Measurements from ENCODE around the gene PCDHGC3. TPM values are rescaled to one million over a fixed set of nuclear protein-coding genes. Genes with fewer than 3 reads are reported as not detected.

Gene PCDHGC3
- total RNA-seq, 2 donors from 2014 or later, result 13.1 to 22.2 TPM

DNA sequence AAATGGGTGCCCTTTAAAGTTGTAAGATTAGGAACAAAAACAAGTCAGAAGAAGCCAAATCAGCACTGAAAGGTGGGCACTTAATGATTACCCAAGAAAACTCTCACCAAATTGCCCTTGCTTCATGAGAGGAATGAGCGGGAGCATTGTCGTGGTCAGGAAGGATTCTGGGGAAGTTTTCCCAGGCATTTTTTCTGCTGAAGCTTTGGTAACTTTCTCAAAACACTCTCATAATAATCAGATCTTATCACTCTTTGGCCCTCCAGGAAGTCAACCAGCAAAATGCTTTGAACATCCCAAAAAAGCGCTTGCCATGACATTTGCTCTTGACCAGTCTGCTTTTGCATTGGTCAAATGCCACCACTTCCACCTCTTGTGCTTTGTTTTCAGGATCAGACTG is 10.4 kb upstream of the PCDHGC3 start:
- no peaks in the 10 kb centered on the region for H3K4me1 ChIP-seq
- no peaks in the 10 kb centered on the region for H3K36me3 ChIP-seq
- H3K4me3 ChIP-seq, result no peak overlapping the region
- intact Hi-C loops (cut with DNase I), result no loop called here
- TF ChIP-seq, protein P1, sequence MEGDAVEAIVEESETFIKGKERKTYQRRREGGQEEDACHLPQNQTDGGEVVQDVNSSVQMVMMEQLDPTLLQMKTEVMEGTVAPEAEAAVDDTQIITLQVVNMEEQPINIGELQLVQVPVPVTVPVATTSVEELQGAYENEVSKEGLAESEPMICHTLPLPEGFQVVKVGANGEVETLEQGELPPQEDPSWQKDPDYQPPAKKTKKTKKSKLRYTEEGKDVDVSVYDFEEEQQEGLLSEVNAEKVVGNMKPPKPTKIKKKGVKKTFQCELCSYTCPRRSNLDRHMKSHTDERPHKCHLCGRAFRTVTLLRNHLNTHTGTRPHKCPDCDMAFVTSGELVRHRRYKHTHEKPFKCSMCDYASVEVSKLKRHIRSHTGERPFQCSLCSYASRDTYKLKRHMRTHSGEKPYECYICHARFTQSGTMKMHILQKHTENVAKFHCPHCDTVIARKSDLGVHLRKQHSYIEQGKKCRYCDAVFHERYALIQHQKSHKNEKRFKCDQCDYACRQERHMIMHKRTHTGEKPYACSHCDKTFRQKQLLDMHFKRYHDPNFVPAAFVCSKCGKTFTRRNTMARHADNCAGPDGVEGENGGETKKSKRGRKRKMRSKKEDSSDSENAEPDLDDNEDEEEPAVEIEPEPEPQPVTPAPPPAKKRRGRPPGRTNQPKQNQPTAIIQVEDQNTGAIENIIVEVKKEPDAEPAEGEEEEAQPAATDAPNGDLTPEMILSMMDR (IDR thresholded peaks at IDR 0.05), result no peak
- H3K27ac ChIP-seq, result no peak overlapping the region
- no peak for DNase-seq
- H3K9ac ChIP-seq (ENCODE audit: low read depth in 2 of 2, low read length in 2 of 2), result no peak overlapping the region
- no peaks in the 10 kb centered on the region for H3K27me3 ChIP-seq
- H3K9me3 ChIP-seq, result no peaks in the 10 kb centered on the region

DNA sequence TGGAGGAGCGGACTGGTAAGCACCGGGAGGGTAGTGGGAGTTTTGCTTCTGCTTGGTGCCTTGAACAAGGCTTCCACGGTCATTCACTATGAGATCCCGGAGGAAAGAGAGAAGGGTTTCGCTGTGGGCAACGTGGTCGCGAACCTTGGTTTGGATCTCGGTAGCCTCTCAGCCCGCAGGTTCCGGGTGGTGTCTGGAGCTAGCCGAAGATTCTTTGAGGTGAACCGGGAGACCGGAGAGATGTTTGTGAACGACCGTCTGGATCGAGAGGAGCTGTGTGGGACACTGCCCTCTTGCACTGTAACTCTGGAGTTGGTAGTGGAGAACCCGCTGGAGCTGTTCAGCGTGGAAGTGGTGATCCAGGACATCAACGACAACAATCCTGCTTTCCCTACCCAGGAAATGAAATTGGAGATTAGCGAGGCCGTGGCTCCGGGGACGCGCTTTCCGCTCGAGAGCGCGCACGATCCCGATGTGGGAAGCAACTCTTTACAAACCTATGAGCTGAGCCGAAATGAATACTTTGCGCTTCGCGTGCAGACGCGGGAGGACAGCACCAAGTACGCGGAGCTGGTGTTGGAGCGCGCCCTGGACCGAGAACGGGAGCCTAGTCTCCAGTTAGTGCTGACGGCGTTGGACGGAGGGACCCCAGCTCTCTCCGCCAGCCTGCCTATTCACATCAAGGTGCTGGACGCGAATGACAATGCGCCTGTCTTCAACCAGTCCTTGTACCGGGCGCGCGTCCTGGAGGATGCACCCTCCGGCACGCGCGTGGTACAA is 556 bp downstream of the PCDHGC3 start:
- Histone ChIP-seq H3K27me3 (no peaks in the 10 kb centered on the region), H3K4me1 (no peaks in the 10 kb centered on the region), H3K9me3 (no peaks in the 10 kb centered on the region), H3K4me3 (peak overlapping the region; percentile 46), H3K9ac (ENCODE audit: low read depth in 2 of 2, low read length in 2 of 2) (peak overlapping the region; percentile 72 to 79), H3K27ac (peak overlapping the region; percentile 55), H3K36me3 (no peaks in the 10 kb centered on the region)
- intact Hi-C loops (cut with DNase I), result loop anchor here (5.0 kb wide), 1 partner anchor 41 kb away; no protein-coding TSS in a partner anchor
- peak; percentile 63 for DNase-seq
- TF ChIP-seq, protein P1 (IDR thresholded peaks at IDR 0.05), result no peak

DNA sequence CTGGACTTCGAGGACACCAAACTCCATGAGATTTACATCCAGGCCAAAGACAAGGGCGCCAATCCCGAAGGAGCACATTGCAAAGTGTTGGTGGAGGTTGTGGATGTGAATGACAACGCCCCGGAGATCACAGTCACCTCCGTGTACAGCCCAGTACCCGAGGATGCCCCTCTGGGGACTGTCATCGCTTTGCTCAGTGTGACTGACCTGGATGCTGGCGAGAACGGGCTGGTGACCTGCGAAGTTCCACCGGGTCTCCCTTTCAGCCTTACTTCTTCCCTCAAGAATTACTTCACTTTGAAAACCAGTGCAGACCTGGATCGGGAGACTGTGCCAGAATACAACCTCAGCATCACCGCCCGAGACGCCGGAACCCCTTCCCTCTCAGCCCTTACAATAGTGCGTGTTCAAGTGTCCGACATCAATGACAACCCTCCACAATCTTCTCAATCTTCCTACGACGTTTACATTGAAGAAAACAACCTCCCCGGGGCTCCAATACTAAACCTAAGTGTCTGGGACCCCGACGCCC is 1.3 kb downstream of the PCDHGC3 start:
- intact Hi-C loops (cut with DNase I), result loop anchor here (5.0 kb wide), 1 partner anchor 40 kb away; no protein-coding TSS in a partner anchor
- no peaks in the 10 kb centered on the region for H3K4me1 ChIP-seq
- peak overlapping the region; percentile 46 for H3K4me3 ChIP-seq
- no peaks in the 10 kb centered on the region for H3K9me3 ChIP-seq
- TF ChIP-seq, protein P1 (IDR thresholded peaks at IDR 0.05), result no peak
- H3K9ac ChIP-seq (ENCODE audit: low read depth in 2 of 2, low read length in 2 of 2), result peak overlapping the region; percentile 72 to 79
- H3K27me3 ChIP-seq, result no peaks in the 10 kb centered on the region
- H3K27ac ChIP-seq, result no peak overlapping the region
- DNase-seq, result no peak
- no peaks in the 10 kb centered on the region for H3K36me3 ChIP-seq

DNA sequence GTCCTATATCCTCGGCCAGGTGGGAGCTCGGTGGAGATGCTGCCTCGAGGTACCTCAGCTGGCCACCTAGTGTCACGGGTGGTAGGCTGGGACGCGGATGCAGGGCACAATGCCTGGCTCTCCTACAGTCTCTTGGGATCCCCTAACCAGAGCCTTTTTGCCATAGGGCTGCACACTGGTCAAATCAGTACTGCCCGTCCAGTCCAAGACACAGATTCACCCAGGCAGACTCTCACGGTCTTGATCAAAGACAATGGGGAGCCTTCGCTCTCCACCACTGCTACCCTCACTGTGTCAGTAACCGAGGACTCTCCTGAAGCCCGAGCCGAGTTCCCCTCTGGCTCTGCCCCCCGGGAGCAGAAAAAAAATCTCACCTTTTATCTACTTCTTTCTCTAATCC is 2.0 kb downstream of the PCDHGC3 start:
- Histone ChIP-seq H3K36me3 (no peaks in the 10 kb centered on the region), H3K4me3 (no peak overlapping the region), H3K27me3 (no peaks in the 10 kb centered on the region), H3K9me3 (no peaks in the 10 kb centered on the region), H3K4me1 (no peaks in the 10 kb centered on the region), H3K27ac (no peak overlapping the region), H3K9ac (ENCODE audit: low read depth in 2 of 2, low read length in 2 of 2) (no peak overlapping the region)
- TF ChIP-seq, protein P1 (IDR thresholded peaks at IDR 0.05), result no peak
- intact Hi-C loops (cut with DNase I), result loop anchor here (5.0 kb wide), 1 partner anchor 39 kb away; no protein-coding TSS in a partner anchor
- no peak for DNase-seq

DNA sequence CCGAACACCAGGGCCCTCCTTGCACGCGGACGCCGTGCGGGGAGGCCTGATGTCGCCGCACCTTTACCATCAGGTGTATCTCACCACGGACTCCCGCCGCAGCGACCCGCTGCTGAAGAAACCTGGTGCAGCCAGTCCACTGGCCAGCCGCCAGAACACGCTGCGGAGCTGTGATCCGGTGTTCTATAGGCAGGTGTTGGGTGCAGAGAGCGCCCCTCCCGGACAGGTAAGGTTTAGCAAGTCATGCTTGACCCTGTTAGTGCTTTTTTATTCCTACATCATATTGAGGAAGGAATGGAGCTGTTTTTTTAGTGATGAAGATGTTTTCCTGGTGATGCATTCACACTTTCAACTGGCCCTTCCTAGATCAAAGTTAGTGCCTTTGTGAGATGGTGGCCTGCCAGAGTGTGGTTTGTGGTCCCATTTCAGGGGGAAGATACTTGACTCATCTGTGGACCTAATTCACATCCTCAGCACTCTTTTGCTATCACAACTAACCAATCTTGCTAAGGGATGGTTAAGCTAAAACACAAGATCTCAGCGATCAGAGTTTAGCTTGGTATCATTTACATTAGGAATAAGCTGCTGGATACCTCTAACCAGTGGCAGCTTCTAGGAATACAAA is 2.7 kb downstream of the PCDHGC3 start:
- Histone ChIP-seq H3K4me3 (peak overlapping the region; percentile 18), H3K4me1 (no peaks in the 10 kb centered on the region), H3K9ac (ENCODE audit: low read depth in 2 of 2, low read length in 2 of 2) (no peak overlapping the region), H3K36me3 (no peaks in the 10 kb centered on the region), H3K27me3 (no peaks in the 10 kb centered on the region), H3K9me3 (no peaks in the 10 kb centered on the region), H3K27ac (no peak overlapping the region)
- TF ChIP-seq, protein P1 (IDR thresholded peaks at IDR 0.05), result peak; percentile 43
- intact Hi-C loops (cut with DNase I), result loop anchor here (5.0 kb wide), 1 partner anchor 39 kb away; no protein-coding TSS in a partner anchor
- peak; percentile 85 for DNase-seq

Data from colonic mucosa (tissue), 4 donors.